Measurements from ENCODE around the gene NTM. TPM values are rescaled to one million over a fixed set of nuclear protein-coding genes. Genes with fewer than 3 reads are reported as not detected.

Gene NTM
- total RNA-seq, 1 experiment from 2014 or later = 9.9 TPM

DNA sequence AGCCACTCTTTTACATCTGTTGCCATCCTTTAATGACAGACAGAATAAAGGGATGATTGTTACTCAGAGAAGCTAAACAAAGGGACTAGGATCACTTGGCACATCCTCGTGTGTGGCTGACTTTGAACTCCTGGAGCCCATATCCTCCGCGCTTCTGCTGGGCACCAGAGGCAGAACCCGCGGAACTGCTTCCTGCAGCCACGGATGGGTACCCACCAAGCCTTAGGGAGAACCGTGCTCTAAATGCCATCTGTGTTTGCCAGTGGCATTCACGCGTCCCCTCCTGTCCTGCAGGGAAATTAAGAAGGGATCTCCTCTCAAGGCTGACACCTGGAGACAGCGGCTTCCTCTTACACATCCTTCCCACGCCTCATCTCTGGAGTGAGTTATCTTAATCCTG lies 294.4 kb downstream of the NTM start:
- no peaks in the 10 kb centered on the region for H3K36me3 Mint-ChIP-seq (ENCODE audit: insufficient read depth in 1 of 3, low read depth in 3 of 3)
- H4K8ac ChIP-seq (replicated peaks; ENCODE audit: insufficient read length, low read depth, low read length) = no peak overlapping the region
- no peak overlapping the region for H2BK5ac ChIP-seq (ENCODE audit: insufficient read length, low read length)
- TF ChIP-seq, protein P1, sequence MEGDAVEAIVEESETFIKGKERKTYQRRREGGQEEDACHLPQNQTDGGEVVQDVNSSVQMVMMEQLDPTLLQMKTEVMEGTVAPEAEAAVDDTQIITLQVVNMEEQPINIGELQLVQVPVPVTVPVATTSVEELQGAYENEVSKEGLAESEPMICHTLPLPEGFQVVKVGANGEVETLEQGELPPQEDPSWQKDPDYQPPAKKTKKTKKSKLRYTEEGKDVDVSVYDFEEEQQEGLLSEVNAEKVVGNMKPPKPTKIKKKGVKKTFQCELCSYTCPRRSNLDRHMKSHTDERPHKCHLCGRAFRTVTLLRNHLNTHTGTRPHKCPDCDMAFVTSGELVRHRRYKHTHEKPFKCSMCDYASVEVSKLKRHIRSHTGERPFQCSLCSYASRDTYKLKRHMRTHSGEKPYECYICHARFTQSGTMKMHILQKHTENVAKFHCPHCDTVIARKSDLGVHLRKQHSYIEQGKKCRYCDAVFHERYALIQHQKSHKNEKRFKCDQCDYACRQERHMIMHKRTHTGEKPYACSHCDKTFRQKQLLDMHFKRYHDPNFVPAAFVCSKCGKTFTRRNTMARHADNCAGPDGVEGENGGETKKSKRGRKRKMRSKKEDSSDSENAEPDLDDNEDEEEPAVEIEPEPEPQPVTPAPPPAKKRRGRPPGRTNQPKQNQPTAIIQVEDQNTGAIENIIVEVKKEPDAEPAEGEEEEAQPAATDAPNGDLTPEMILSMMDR (conservative IDR thresholded peaks at IDR 0.05) = no peak
- no peak overlapping the region for H2AK5ac ChIP-seq (ENCODE audit: insufficient read length, low read length)
- peaks cover 21% of the 10 kb centered on the region; the same call in 1 of the 2 replicates for H3K4me1 ChIP-seq (ENCODE audit: insufficient read depth, low read length)
- no peak overlapping the region for H3T11ph ChIP-seq (ENCODE audit: low read length)
- no peak overlapping the region for H3K9ac ChIP-seq (ENCODE audit: extremely low read depth, insufficient read length, low read length)
- no peaks in the 10 kb centered on the region for H3K79me2 ChIP-seq (ENCODE audit: insufficient read depth, low read length)
- no peak overlapping the region for H3K27ac ChIP-seq (ENCODE audit: insufficient read length, low read depth, low read length)
- H3K27me3 ChIP-seq (ENCODE audit: insufficient read depth, low read length) = no peaks in the 10 kb centered on the region
- H3K23ac ChIP-seq (ENCODE audit: insufficient read length, low read depth, low read length) = no peak overlapping the region
- no peak overlapping the region for H3K27ac Mint-ChIP-seq
- H3K23me2 ChIP-seq (ENCODE audit: insufficient read length, low read depth, low read length, poor library complexity, severe bottlenecking) = no peaks in the 10 kb centered on the region
- no CpG with 5 or more reads among the region's 11 CpGs for WGBS (ENCODE audit: extremely low coverage, insufficient read length, low lambda C conversion rate)
- H4K20me1 ChIP-seq (ENCODE audit: control insufficient read depth, insufficient read depth, insufficient read length) = no peaks in the 10 kb centered on the region
- H3K27me3 Mint-ChIP-seq (ENCODE audit: low read depth) = peaks cover 2% of the 10 kb centered on the region
- no peak overlapping the region for H4K5ac ChIP-seq (ENCODE audit: insufficient read length, low read depth, low read length)
- H3K9me3 Mint-ChIP-seq = no peaks in the 10 kb centered on the region; a peak in 1 of 5 replicates
- H3K9me3 ChIP-seq (ENCODE audit: control insufficient read depth, low read depth, low read length) = no peaks in the 10 kb centered on the region
- H2BK12ac ChIP-seq (ENCODE audit: insufficient read length, low read depth, low read length) = no peak overlapping the region
- no peak overlapping the region for H3K4me2 ChIP-seq (ENCODE audit: insufficient read depth, insufficient read length, low read length)
- DNase-seq = no peak
- no peak overlapping the region for H3K4ac ChIP-seq (ENCODE audit: low read depth, low read length)
- no peak overlapping the region for H2AFZ ChIP-seq (ENCODE audit: low read length)
- no peak overlapping the region for H3K4me3 Mint-ChIP-seq
- H3K4me1 Mint-ChIP-seq = peaks cover 35 to 47% of the 10 kb centered on the region in 2 experiments
- H3K56ac ChIP-seq (ENCODE audit: insufficient read length, low read depth, low read length) = no peak overlapping the region
- H3K14ac ChIP-seq (ENCODE audit: insufficient read depth, low read length) = no peak overlapping the region
- H4K91ac ChIP-seq (ENCODE audit: insufficient read length, low read depth, low read length) = no peak overlapping the region
- H2BK20ac ChIP-seq (ENCODE audit: low read depth, low read length, poor library complexity, severe bottlenecking) = no peak overlapping the region
- H2BK120ac ChIP-seq (ENCODE audit: low read depth, low read length, poor library complexity, severe bottlenecking) = no peak overlapping the region
- H2BK15ac ChIP-seq (ENCODE audit: low read depth, low read length) = no peak overlapping the region
- H3K18ac ChIP-seq (ENCODE audit: insufficient read length, low read depth, low read length) = no peak overlapping the region
- H3K79me1 ChIP-seq (ENCODE audit: insufficient read depth, low read depth, low read length, poor library complexity, severe bottlenecking) = no peaks in the 10 kb centered on the region
